GM20431 (cell line): Measurements from ENCODE around the gene HAUS3.
"Not testable (repeated sequence)": the region's sequence is repeated elsewhere in the genome, so short reads cannot be mapped to it uniquely, and the experiment has no call there.

Experiments used
- in situ Hi-C: fragments of 300-500 bp; cut with MseI, MboI; formaldehyde crosslinking; loops from one replicate; pipeline ENCODE4 v1.15.0; 2020; ENCODE audit warnings: low sequenced_read_pairs; ENCODE audit not compliant: unreplicated experiment

HAUS3 gene

DNA sequence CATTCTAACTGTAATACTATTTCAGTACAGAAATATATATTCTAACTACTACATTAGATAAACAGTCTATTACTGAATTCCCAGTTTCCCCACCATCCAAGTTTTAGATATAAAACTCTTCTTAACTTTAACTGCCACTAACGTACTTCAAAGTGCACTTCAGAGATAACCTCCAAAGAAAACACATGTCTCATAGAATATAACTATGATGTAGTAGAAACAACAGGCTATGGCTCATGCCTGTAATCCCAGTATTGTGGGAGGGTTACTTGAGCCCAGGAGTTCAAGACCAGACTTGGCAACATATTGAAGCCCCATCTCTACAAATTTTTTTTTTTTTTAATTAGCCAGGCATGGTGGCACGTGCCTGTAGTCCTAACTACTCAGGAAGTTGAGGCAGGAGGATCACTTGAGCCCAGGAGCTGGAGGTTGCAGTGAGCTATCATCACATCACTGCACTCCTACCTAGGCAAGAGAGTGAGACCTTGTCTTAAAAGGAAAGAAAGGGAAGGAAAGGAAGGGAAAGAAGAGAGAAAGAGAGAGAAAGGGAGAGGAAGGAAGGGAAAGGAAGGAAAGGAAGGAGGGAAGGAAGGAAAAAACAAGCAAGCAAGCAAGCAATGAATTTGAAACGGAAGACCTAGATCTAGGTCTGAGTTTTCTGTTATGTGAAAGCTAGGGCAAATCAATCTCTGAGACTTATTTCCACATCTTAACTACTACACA is 4.8 kb downstream of the HAUS3 start:
- in situ Hi-C loops, result loop anchor here (25.0 kb wide), 1 partner anchor 200 kb away; no protein-coding TSS in a partner anchor

DNA sequence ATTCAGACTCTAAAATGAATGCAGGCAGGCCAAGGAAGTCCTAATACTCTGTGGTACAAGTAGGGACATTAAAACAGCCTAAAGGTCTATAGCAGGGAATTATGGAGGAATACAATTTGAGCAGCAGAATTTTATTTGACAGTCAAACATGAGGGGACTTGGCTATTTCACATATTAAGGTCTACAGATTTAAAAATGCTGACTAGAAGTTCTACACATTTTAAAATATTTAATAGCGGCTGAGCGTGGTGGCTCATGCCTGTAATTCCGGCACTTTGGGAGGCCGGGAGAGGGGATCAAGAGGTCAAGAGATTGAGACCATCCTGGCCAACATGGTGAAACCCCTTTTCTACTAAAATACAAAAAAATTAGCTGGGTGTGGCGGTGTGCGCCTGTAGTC is 10.8 kb downstream of the HAUS3 start:
- in situ Hi-C loops, result loop anchor here (25.0 kb wide), 1 partner anchor 206 kb away; no protein-coding TSS in a partner anchor

DNA sequence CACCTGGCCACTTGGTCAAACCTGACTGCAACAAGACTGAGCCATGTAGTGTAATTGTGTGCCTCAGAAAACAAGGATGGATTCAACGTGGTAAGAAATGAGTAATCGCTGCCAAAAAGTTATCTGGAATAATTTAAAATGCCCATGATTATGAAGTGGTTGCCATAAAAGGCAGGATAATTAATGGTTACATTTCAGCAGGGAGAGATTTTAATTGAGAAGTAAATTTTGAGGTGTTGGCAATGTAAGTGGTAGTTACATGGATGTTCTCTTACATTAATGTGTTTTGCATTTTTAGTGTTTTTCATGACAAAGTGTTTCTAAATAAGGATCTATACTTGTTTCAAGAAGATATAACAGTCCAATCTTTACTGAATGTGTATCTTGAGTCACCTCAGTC is 15.7 kb downstream of the HAUS3 start:
- in situ Hi-C loops, result loop anchor here (25.0 kb wide), 1 partner anchor 211 kb away; no protein-coding TSS in a partner anchor

DNA sequence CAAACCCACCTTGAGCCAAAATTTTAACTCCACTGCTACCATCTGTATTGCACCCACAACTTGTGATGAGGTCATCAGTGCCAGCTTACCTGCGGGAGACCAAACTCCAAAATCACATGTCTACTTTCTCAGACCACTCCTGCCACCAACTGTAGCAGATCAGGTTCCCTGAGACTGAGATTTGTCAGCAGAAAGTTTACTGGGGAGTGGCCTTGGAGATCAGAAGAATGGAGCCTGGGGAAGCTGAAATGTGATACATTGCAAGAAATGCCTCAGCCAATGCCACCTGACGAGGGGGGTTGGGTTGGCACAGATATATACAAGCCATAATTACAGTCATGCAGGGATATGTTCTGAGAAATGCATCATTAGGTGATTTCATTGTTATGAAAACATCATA is 19.1 kb downstream of the HAUS3 start:
- in situ Hi-C loops, result no loop called here

DNA sequence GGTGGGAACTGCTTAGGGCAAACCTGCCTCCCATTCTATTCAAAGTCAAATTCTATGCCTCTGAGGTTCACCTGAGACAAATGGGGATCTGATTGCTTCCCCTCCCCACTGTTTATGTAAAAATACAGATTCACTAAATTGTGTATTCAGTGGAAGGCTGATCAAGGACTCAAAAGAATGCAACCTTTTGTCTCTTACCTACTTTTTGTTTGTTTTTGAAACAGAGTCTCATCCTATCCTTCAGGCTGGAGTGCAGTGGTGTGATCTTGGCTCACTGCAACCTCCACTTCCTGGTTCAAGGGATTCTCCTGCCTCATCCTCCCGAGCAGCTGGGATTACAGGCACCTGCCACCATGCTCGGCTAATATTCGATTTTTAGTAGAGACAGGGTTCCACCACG is 20.5 kb downstream of the HAUS3 start:
- in situ Hi-C loops, result not testable (repeated sequence)

DNA sequence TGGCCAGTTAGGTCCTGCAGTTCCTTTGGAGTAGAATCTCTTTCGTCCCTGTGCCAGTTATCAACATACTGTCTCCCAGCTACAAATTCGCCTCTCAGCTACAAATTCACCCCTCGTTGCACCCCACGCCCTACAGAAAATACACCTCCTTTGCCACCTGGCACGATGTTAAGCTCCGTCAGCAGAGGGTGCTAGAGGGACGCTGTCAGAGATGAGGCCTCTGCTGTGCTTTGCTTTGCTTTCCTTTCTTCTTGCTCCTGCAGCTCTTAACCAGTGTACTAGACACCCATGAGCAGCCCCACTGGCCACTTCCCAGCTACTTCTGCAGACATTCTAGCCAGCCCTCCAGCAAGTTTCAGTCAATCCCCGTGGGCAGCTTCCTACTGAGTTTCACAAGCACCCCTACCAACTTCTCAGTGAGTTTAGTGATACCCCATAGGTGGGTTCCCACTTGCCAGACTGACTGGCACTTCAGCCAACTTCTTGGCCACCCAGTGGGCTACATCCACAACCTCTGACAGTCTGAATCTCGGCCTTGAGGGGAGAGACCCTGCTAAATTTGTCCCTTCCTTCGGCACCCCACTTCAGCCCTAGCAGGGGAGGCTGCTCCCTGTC is 21.8 kb downstream of the HAUS3 start:
- in situ Hi-C loops, result no loop called here

DNA sequence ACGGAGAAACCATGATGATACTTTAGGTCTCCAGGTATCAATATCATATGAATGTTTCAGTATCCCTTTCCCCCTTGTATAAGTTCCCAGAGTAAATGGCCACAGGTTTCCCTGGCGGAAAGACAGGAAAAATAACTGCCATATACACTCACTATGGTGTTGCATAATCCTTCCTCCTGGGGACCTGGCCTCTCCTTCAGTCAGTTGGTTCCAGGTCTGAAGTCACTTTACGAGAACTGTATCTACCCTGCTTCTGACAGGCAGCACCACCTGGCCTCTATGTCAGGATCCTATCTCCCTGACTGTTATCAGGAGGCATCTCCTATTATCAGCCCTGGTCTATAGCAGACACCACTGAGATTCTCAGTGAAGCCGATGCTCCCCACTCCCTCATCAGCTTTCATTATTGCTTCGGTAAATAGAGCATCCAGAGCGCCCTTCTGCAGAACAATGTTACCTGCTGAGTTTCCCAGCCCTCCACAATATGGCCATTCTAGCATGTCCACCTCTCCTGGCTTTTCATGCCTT is 22.6 kb downstream of the HAUS3 start:
- in situ Hi-C loops, result no loop called here

DNA sequence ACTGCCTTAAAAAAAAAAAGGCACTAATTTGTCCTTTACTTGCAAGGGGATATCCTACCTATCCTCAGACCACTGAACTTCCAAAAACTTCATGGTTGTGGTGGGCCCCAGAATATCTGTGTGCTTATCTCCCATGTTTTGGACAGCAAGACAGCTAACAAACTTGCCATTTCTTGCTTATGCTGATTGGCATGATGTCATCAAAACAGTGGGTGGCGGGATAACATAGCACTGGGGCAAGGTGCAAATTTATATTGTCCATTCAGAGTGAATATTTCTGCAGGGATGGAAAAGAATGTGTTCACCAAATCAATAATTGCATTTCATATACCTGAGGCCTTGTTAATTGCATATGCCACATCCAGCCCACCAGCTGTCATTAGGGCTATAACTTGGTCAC is 23.5 kb downstream of the HAUS3 start:
- in situ Hi-C loops, result no loop called here

DNA sequence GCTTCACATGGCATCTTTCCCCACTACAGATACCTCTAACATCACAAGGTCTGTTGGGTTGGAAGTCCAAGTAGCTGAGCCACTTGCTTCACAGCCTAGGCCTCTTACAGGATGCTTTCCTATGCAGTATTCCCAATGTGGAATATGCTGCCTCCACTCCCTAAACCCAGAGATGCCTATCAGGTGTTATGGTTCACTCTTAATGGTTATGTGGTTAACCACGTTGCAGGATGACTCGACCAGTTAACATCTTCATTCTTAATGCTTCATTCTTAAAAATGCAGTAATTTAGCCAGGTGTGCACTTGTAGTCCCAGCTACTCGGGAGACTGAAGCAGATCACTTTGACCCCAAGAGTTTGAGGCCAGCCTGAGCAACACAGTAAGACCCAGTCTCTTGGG is 24.2 kb downstream of the HAUS3 start:
- in situ Hi-C loops, result no loop called here

DNA sequence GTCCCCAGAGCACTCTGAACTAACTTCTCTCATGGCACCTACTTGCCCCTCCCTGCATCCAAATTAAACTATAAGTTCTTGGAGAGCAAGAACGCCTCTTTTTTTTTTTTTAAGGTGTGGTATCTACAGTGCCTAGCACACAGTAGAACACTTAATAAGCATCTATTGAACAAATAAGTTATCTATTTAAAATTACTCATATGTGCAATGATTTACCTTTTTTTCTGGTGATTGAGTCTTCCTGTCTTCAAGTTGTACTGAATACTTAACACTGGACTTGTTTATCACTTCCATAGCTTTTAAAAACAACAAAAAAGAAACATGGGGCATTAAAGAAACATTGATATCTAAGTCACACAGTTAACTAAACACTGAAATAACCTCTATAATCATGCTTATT is 29.1 kb downstream of the HAUS3 start:
- in situ Hi-C loops, result no loop called here

DNA sequence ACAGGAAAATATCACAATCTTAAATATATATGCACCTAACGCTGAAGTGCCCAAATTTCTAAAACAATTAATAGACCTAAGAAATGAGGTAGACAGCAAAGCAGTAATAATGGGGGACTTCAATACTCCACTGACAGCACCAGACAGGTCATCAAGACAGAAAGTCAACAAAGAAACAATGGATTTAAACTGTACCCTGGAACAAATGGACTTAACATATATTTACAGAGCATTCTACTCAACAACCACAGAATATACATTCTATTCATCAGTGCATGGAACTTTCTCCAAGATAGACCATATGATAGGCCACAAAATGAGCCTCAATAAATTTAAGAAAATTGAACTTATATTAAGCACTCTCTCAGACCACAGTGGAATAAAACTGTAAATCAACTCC is 39.1 kb downstream of the HAUS3 start:
- in situ Hi-C loops, result not testable (repeated sequence)

DNA sequence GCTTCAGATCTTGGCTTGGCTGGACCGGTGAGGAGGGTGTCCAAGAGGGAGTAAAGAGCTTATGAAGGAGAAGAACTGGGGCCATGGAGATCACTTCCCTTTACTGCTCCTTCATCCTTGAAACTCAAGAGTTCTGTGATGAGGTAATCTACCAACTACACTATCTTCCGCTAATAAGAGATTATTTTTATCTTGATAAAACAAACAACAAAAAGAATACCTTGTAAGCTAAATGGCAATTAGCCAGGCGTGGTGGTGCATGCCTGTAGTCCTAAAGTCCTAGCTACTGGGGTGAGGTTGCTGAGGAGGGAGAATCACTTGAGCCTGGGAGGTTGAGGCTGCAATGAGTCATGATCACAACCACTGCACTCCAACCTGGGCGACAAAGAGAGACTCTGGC is 47.4 kb downstream of the HAUS3 start:
- in situ Hi-C loops, result no loop called here

DNA sequence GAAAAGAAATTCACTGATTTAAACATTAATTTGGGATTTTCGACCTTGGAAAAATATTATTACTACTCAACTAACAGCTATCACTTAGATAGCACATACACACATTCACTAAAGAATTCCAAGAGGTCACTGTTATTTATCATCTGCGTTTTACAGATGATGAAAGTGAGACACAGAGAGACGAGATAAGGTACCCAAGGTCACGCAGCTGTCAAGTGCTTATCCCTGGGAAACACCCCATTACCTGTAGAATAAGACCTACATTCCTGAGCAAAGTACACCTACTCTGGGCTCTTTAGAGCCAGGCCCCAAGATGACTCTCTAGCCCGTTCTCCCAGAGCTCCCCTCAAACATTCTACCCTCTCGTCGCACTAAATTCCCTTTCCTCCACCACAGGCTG is 48.6 kb downstream of the HAUS3 start:
- in situ Hi-C loops, result no loop called here

DNA sequence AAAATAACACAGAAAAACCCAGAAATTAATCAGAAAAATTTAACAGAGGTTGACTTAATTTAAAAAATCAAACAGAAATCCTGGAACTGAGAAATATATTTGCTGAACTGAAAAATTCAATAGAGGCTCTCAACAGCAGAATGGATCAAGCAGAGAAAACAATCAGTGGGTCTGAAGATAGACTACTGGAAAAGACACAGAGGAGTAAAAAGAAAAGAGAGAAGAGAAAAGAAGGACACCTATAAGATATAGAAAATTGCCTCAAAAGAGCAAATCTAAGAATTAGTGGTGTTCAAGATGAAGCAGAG is 55.1 kb downstream of the HAUS3 start:
- in situ Hi-C loops, result no loop called here

DNA sequence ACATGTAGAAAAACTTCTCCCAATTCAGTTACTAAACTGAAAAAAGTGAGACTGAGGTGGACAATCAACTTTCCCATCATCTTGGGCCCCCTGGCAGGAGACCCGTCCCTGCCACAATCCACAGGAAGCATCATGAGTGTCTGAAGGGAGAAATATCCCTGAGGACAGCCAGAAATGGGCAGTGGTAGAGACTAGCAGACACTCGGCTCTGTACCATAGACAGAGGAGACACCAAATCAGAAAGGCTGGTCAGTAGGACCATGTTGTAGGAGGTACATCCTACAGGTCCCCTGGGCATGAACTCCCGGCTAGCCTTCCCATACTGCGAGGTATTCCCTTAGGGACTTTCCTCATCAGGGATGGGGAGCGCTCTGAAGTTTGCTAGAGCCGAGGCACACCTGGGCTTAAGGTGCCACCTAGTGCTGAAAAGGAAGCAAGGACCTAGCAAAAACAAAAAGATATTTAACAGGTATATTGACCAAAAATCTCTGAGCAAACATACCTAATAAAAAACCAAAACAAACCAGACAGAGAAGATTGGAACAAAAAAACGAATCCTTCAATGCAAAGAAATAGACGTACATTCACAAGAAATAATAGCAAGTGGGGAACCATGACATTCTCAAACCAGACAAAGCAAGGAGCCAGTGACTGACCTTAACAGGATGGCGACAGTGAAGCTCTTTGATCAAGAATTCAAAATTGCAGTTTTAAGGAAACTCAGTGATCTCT is 55.6 kb downstream of the HAUS3 start:
- in situ Hi-C loops, result no loop called here

DNA sequence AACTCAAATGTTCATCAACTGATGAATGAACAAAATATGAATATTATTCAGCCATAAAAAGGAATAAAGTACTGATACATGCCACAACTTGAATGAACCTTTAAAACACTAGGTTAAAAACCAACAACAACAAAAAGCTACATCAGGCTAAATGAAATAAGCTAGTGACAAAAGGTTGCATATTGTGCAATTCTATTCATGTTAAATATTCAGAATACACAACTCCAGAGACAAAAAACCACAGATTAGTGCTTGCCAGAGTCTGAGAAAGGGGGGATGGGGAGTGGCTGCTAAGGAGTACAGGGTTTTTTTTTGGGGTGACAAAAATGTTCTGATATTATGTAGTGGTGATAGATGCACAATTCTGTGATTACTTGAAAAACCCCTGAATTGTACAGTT is 58.5 kb downstream of the HAUS3 start:
- in situ Hi-C loops, result no loop called here

DNA sequence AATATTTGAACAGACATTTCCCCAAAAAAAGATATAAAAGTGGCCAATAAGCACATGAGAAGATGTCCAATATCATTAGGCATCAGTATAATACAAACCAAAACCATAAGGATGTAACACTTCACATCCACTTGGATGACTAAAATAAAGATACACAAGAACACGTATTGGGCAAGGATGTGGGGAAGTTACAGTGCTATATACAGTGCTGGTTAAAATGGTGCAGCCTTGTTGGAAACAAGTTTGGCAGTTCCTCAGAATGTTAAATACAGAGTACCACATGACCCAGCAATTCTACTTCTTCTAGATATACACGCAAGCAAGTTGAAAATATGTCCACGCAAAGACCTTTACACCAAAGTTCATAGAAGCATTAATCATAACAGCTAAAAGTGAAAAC is 58.9 kb downstream of the HAUS3 start:
- in situ Hi-C loops, result no loop called here

DNA sequence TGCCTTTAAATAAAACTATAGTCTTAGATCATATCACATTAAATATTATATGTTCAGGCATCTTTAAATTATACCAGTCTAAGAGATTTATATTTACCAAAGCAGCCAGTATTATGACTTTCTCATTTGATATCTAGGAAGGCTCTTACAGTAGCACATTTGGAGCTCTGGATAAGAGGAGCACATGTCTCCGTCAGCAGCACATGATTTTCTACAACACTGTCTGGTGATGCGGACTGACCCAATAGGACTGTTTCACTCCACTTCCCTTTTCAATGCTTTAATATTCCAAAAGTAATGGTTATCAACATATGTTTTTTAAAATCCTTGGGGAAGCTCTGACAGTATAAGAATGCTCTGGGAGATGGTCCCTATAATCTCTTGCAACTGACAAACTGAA is 61.5 kb downstream of the HAUS3 start:
- in situ Hi-C loops, result no loop called here

DNA sequence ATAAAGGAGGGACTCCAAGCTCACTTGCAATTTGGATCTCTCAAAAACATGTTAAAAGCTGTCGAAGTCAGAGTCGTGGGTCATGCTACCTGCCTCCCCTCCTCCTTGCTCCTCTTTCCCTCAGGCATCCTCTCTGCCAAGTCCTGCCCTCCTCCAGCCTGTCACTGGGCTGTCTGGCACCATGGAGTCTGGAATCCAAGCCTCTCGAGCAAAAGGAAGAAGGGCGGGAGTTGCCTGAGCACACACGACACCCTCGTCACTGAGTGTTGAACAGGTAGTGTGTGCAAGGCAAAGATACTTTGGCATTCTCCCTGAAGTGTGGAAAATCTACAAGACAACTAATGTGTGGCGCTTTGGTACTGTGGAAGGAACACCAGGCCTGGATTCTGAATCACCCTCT is 62.2 kb downstream of the HAUS3 start:
- in situ Hi-C loops, result no loop called here

DNA sequence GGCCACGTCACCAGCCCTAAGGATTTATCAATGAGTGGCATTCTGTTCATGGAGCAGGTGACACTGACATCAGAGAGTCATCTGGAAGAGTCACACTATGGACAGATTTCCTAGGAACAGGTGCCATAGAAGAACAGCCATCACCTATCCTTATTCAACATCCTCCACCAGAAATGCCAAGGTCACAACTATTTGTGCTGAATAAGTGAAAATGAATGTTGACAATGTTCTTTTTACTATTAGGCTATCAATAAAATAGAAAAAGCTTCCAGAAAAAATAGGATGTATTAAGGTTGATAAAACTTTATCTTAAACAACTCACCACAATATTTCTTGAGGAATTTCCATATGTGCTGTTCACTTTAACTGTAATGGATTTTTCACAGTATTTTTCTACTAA is 62.9 kb downstream of the HAUS3 start:
- in situ Hi-C loops, result no loop called here
